ENCODE data around the gene STAT5A. TPM values are rescaled to one million over a fixed set of nuclear protein-coding genes. Genes with fewer than 3 reads are reported as not detected.

Gene STAT5A
- total RNA-seq, 1 donor from 2014 or later: 0.77 TPM

GRCh38 chr17:42279776-42280630 is 8.3 kb upstream of the STAT5A start:
- H3K4me3 ChIP-seq (ENCODE audit: insufficient read depth, low read depth, low read length): no peak overlapping the region
- no peaks in the 10 kb centered on the region for H3K9me3 Mint-ChIP-seq (ENCODE audit: unreplicated experiment)
- H3K4me1 ChIP-seq (ENCODE audit: insufficient read depth, low read length): peaks cover 10% of the 10 kb centered on the region
- no peak for TF ChIP-seq CTCF (IDR thresholded peaks at IDR 0.05; ENCODE audit: insufficient read depth, low read depth, low read length)
- TF ChIP-seq EZH2 (IDR thresholded peaks at IDR 0.05; ENCODE audit: insufficient read depth, low read length): no peak
- H3K27me3 ChIP-seq (ENCODE audit: insufficient read depth, low read length): no peaks in the 10 kb centered on the region
- H3K27me3 Mint-ChIP-seq (ENCODE audit: low read depth, unreplicated experiment): peaks cover 24% of the 10 kb centered on the region
- no peak overlapping the region for H3K9ac ChIP-seq (ENCODE audit: low read length)
- peak overlapping the region; percentile 46 for H3K4me3 Mint-ChIP-seq (ENCODE audit: unreplicated experiment)
- peaks cover 5% of the 10 kb centered on the region for H4K20me1 ChIP-seq (ENCODE audit: insufficient read depth, low read length)
- H3K27ac ChIP-seq (ENCODE audit: low read depth, low read length): no peak overlapping the region
- peaks cover 9% of the 10 kb centered on the region for H3K79me2 ChIP-seq (ENCODE audit: insufficient read depth, low read length)
- no peak for DNase-seq (ENCODE audit: low read depth)
- H3K9me3 ChIP-seq (ENCODE audit: insufficient read depth, low read depth, low read length): no peaks in the 10 kb centered on the region
- no peak for FAIRE-seq
- H2AFZ ChIP-seq (ENCODE audit: low read depth, low read length): no peak overlapping the region
- H3K4me1 Mint-ChIP-seq (ENCODE audit: low read depth, unreplicated experiment): peaks cover 10% of the 10 kb centered on the region
- no peaks in the 10 kb centered on the region for H3K36me3 Mint-ChIP-seq (ENCODE audit: low read depth, unreplicated experiment)
- no peak overlapping the region for H3K27ac Mint-ChIP-seq (ENCODE audit: unreplicated experiment)
- no peaks in the 10 kb centered on the region for H3K36me3 ChIP-seq (ENCODE audit: insufficient read depth, low read length)
- H3K4me2 ChIP-seq (ENCODE audit: low read length): no peak overlapping the region

GRCh38 chr17:42281571-42282096 is 6.7 kb upstream of the STAT5A start:
- H3K4me2 ChIP-seq (ENCODE audit: low read length): no peak overlapping the region
- Mint-ChIP-seq H3K4me1 (ENCODE audit: low read depth, unreplicated experiment) (peaks cover 7% of the 10 kb centered on the region), H3K4me3 (ENCODE audit: unreplicated experiment) (no peak overlapping the region), H3K36me3 (ENCODE audit: low read depth, unreplicated experiment) (no peaks in the 10 kb centered on the region), H3K9me3 (ENCODE audit: unreplicated experiment) (no peaks in the 10 kb centered on the region), H3K27me3 (ENCODE audit: low read depth, unreplicated experiment) (peaks cover 28% of the 10 kb centered on the region), H3K27ac (ENCODE audit: unreplicated experiment) (no peak overlapping the region)
- FAIRE-seq (no peak), DNase-seq (ENCODE audit: low read depth) (no peak)
- H2AFZ ChIP-seq (ENCODE audit: low read depth, low read length): no peak overlapping the region
- no peak overlapping the region for H3K4me3 ChIP-seq (ENCODE audit: insufficient read depth, low read depth, low read length)
- TF ChIP-seq CTCF (IDR thresholded peaks at IDR 0.05; ENCODE audit: insufficient read depth, low read depth, low read length) (no peak), EZH2 (IDR thresholded peaks at IDR 0.05; ENCODE audit: insufficient read depth, low read length) (no peak)
- no peaks in the 10 kb centered on the region for H3K36me3 ChIP-seq (ENCODE audit: insufficient read depth, low read length)
- peaks cover 8% of the 10 kb centered on the region for H3K4me1 ChIP-seq (ENCODE audit: insufficient read depth, low read length)
- H3K9ac ChIP-seq (ENCODE audit: low read length): no peak overlapping the region
- H3K9me3 ChIP-seq (ENCODE audit: insufficient read depth, low read depth, low read length): no peaks in the 10 kb centered on the region
- no peaks in the 10 kb centered on the region for H4K20me1 ChIP-seq (ENCODE audit: insufficient read depth, low read length)
- H3K27ac ChIP-seq (ENCODE audit: low read depth, low read length): no peak overlapping the region
- no peaks in the 10 kb centered on the region for H3K79me2 ChIP-seq (ENCODE audit: insufficient read depth, low read length)
- no peaks in the 10 kb centered on the region for H3K27me3 ChIP-seq (ENCODE audit: insufficient read depth, low read length)

Measured in astrocyte (in vitro differentiated cells and primary cell).